WTC11 (cell line): ENCODE data around the gene PRSS48.

Experiments
- CTCF ChIP-seq: fragments of 200-600 bp; IDR thresholded peaks from 2 replicates; pipeline ENCODE4 v1.8.0; 2022; ENCODE audit warnings: antibody characterized with exemption
- HMGXB4 ChIP-seq: sonication (generic); formaldehyde crosslinking; IDR thresholded peaks from 2 replicates; pipeline ENCODE4 v1.8.1; 2023; ENCODE audit warnings: mild to moderate bottlenecking, moderate library complexity, missing genetic modification reagents
- ZBTB21 ChIP-seq: sonication (generic); formaldehyde crosslinking; IDR thresholded peaks from 2 replicates; pipeline ENCODE4 v1.8.1; 2023; ENCODE audit warnings: mild to moderate bottlenecking, missing genetic modification reagents, borderline replicate concordance
- ZMAT4 ChIP-seq: fragments of 250-450 bp; sonication (Bioruptor Pico); IDR thresholded peaks from 2 replicates; pipeline ENCODE4 v1.9.0; 2021; ENCODE audit warnings: mild to moderate bottlenecking
- ZNF232 ChIP-seq: sonication (generic); formaldehyde crosslinking; IDR thresholded peaks from 2 replicates; pipeline ENCODE4 v1.8.0; 2022; ENCODE audit warnings: mild to moderate bottlenecking, missing genetic modification reagents

- no peak for TF ChIP-seq CTCF
- TF ChIP-seq HMGXB4 (CRISPR knock-in tag) = no peak
- TF ChIP-seq ZMAT4 (CRISPR knock-in tag) = no peak
- no peak for TF ChIP-seq ZNF232
- TF ChIP-seq ZBTB21 (CRISPR knock-in tag) = no peak
Measured at GRCh38 chr4:151318307-151319006, 41.5 kb downstream of the PRSS48 start.
